Measurements from ENCODE around the gene ZNF343. TPM values are rescaled to one million over a fixed set of nuclear protein-coding genes. Genes with fewer than 3 reads are reported as not detected.

Gene ZNF343
- total and polyA plus RNA-seq, 2 of the 4 experiments (the other 2 are of a cell fraction) = 7.8 to 26.2 TPM

DNA sequence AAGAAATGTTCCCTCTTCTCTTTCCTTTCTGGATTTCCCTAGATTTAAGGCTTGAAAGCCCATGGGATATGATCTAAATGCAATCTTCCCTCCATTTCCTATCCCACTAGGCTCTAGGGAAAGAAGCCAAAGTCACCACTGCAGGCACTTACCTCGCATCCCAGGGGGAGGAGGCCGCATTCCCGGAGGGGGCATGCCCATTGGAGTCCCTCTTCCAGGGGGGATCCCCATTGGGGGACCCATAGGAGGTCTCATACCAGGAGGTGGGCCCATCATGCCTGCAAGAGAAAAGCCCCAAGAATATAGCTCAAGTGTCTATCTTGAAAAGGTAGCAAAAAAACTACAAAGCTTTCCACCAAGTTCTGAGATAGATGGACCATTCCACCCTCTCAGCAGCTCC is 46.2 kb downstream of the ZNF343 start:
- in situ Hi-C loops (cut with MboI; ENCODE audit: low sequenced_read_pairs) = loop anchor here (10.0 to 25.0 kb wide), 2 partner anchors 182 to 700 kb away; no protein-coding TSS in a partner anchor
- H3K4me3 ChIP-seq (ENCODE audit: insufficient read depth, low read depth, low read length) = no peak overlapping the region
- H2AK5ac ChIP-seq (ENCODE audit: low read depth, low read length) = no peak overlapping the region
- no peaks in the 10 kb centered on the region for H3K9me3 ChIP-seq (ENCODE audit: control insufficient read depth, insufficient read depth, low read length)
- POLR2A ChIA-PET (ENCODE audit: unreplicated experiment) = no interaction called here
- intact Hi-C loops (cut with micrococcal nuclease) = no loop called here
- H2BK5ac ChIP-seq (ENCODE audit: low read depth, low read length, poor library complexity, severe bottlenecking) = no peak overlapping the region
- no peak overlapping the region for H4K5ac ChIP-seq (ENCODE audit: low read depth, low read length)
- no peak overlapping the region for H2BK120ac ChIP-seq (ENCODE audit: low read depth, low read length)
- H3K56ac ChIP-seq (ENCODE audit: extremely low read depth, insufficient read depth, low read length) = no peak overlapping the region
- ATAC-seq (ENCODE audit: low read depth) (no peak), DNase-seq (no peak)
- dilution Hi-C loops (cut with HindIII; ENCODE audit: low sequenced_read_pairs, unreplicated experiment) = no loop called here
- H3K27me3 ChIP-seq (ENCODE audit: control insufficient read depth, insufficient read depth, low read length) = no peaks in the 10 kb centered on the region
- peaks cover 21% of the 10 kb centered on the region for H4K20me1 ChIP-seq (ENCODE audit: insufficient read depth, low read length)
- peaks cover 59% of the 10 kb centered on the region for H3K36me3 ChIP-seq (ENCODE audit: control insufficient read depth, insufficient read depth, low read length)
- no peak overlapping the region for H4K91ac ChIP-seq (ENCODE audit: insufficient read depth, low read depth, low read length)
- BruUV-seq (replicated peaks) = no TSS peak
- no peak overlapping the region for H2BK15ac ChIP-seq (ENCODE audit: low read depth, low read length)
- no peak overlapping the region for H2BK20ac ChIP-seq (ENCODE audit: low read depth, low read length)
- H3K4me2 ChIP-seq (ENCODE audit: low read depth, low read length) = no peak overlapping the region
- no peak overlapping the region for H3K14ac ChIP-seq (replicated peaks; ENCODE audit: low read depth, low read length)
- TF ChIP-seq MXI1 (IDR thresholded peaks at IDR 0.05; ENCODE audit: borderline replicate concordance, low read depth, low read length) (no peak), RAD21 (IDR thresholded peaks at IDR 0.05; ENCODE audit: low read length) (no peak), FOS (IDR thresholded peaks at IDR 0.05; ENCODE audit: low read depth, low read length) (no peak), POLR2A (IDR thresholded peaks at IDR 0.05; ENCODE audit: low read depth, low read length) (no peak), RCOR1 (IDR thresholded peaks at IDR 0.05; ENCODE audit: insufficient replicate concordance, low read length) (no peak), SMC3 (IDR thresholded peaks at IDR 0.05; ENCODE audit: low read depth, low read length) (no peak), MAFK (IDR thresholded peaks at IDR 0.05; ENCODE audit: low read depth, low read length) (no peak), CEBPB (IDR thresholded peaks at IDR 0.05; ENCODE audit: low read depth, low read length) (no peak), RFX5 (IDR thresholded peaks at IDR 0.05; ENCODE audit: low read depth, low read length) (no peak)
- TF ChIP-seq, protein P1, sequence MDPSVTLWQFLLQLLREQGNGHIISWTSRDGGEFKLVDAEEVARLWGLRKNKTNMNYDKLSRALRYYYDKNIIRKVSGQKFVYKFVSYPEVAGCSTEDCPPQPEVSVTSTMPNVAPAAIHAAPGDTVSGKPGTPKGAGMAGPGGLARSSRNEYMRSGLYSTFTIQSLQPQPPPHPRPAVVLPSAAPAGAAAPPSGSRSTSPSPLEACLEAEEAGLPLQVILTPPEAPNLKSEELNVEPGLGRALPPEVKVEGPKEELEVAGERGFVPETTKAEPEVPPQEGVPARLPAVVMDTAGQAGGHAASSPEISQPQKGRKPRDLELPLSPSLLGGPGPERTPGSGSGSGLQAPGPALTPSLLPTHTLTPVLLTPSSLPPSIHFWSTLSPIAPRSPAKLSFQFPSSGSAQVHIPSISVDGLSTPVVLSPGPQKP (IDR thresholded peaks at IDR 0.05; ENCODE audit: borderline replicate concordance, low read depth, low read length) = no peak
- no CpG with 5 or more reads among the region's 3 CpGs for WGBS, 2 experiments (ENCODE audit: extremely low coverage in 2 of 2, insufficient read length in 1 of 2)
- no peak overlapping the region for H3K27ac ChIP-seq (ENCODE audit: insufficient read depth, low read length)
- no peak overlapping the region for H2AFZ ChIP-seq (replicated peaks; ENCODE audit: low read length, poor library complexity)
- no peak overlapping the region for H2AK9ac ChIP-seq (replicated peaks; ENCODE audit: low read depth, low read length, poor library complexity)
- H4K8ac ChIP-seq (ENCODE audit: low read depth in 2 of 2, low read length in 2 of 2) = no peak overlapping the region
- CTCF ChIA-PET = no interaction called here
- H3K23ac ChIP-seq (ENCODE audit: low read depth, low read length) = no peak overlapping the region
- no peak overlapping the region for H3K4ac ChIP-seq (ENCODE audit: low read depth, low read length)
- no peaks in the 10 kb centered on the region for H3K4me1 ChIP-seq (ENCODE audit: control insufficient read depth, insufficient read depth, low read length)
- H3K79me1 ChIP-seq (ENCODE audit: low read depth in 1 of 2, low read length in 2 of 2) = peaks cover 28 to 40% of the 10 kb centered on the region in 2 experiments
- H3K18ac ChIP-seq (ENCODE audit: low read depth, low read length) = no peak overlapping the region
- no peak overlapping the region for H3K9ac ChIP-seq (ENCODE audit: low read depth, low read length)
- peaks cover 3% of the 10 kb centered on the region; the same call in 1 of the 2 replicates for H3K9me1 ChIP-seq (ENCODE audit: insufficient read depth, low read length)

All from IMR-90 (cell line).